Stimulated activated CD8-positive, alpha-beta memory T cell treated with anti-CD3 and anti-CD28 coated beads, Interleukin-4, amount 100 ng/mL, for 48 hours (primary cell): ENCODE data around the gene PPARGC1A.

Experiments used
- DNase-seq: peaks from one replicate; pipeline ENCODE4 v3.0.0-alpha.2; 2020

Gene PPARGC1A

GRCh38 chr4:23889814-23890341, at the start of gene PPARGC1A:
TSS of gene PPARGC1A (minus strand) at chr4:23890047. CDS start at chr4:23889957, 90 bp downstream.
- no peak for DNase-seq

- DNase-seq = no peak
These were observed 48.9 kb upstream of the PPARGC1A start for GRCh38 chr4:23938796-23939195.

- no peak for DNase-seq
These were observed 47.3 kb upstream of the PPARGC1A start for GRCh38 chr4:23937173-23937572.

GRCh38 chr4:23934915-23935314, 45.1 kb upstream of the PPARGC1A start:
- DNase-seq = no peak

GRCh38 chr4:23934223-23934622, 44.4 kb upstream of the PPARGC1A start:
- no peak for DNase-seq

GRCh38 chr4:23932901-23933308, 43.1 kb upstream of the PPARGC1A start:
- no peak for DNase-seq

GRCh38 chr4:23932186-23932585, 42.3 kb upstream of the PPARGC1A start:
- DNase-seq = no peak

GRCh38 chr4:23931489-23931830, 41.6 kb upstream of the PPARGC1A start:
- DNase-seq = no peak

GRCh38 chr4:23930750-23931488, 41.1 kb upstream of the PPARGC1A start:
- no peak for DNase-seq

- DNase-seq = no peak
These were observed 39.4 kb upstream of the PPARGC1A start for GRCh38 chr4:23929248-23929647.

GRCh38 chr4:23924556-23924955, 34.7 kb upstream of the PPARGC1A start:
- DNase-seq = no peak

GRCh38 chr4:23923840-23924239, 34.0 kb upstream of the PPARGC1A start:
- DNase-seq = no peak

GRCh38 chr4:23923141-23923540, 33.3 kb upstream of the PPARGC1A start:
- DNase-seq = no peak

GRCh38 chr4:23922541-23923111, 32.8 kb upstream of the PPARGC1A start:
- DNase-seq = no peak

- DNase-seq = no peak
These were observed 32.2 kb upstream of the PPARGC1A start for GRCh38 chr4:23922013-23922412.

- DNase-seq = no peak
These were observed 31.6 kb upstream of the PPARGC1A start for GRCh38 chr4:23921447-23921845.

- no peak for DNase-seq
These were observed 31.0 kb upstream of the PPARGC1A start for GRCh38 chr4:23920716-23921446.

GRCh38 chr4:23920296-23920695, 30.4 kb upstream of the PPARGC1A start:
- no peak for DNase-seq

GRCh38 chr4:23916282-23916681, 26.4 kb upstream of the PPARGC1A start:
- no peak for DNase-seq

- no peak for DNase-seq
These were observed 25.7 kb upstream of the PPARGC1A start for GRCh38 chr4:23915459-23916132.

GRCh38 chr4:23911675-23912455, 22.0 kb upstream of the PPARGC1A start:
- no peak for DNase-seq

- DNase-seq = no peak
These were observed 19.8 kb upstream of the PPARGC1A start for GRCh38 chr4:23909671-23910070.

GRCh38 chr4:23906839-23907238, 17.0 kb upstream of the PPARGC1A start:
- no peak for DNase-seq
